ENCODE results near the gene ZCCHC17.

- TF ChIP-seq CTCF (IDR thresholded peaks at IDR 0.05) = no peak
- TF ChIP-seq POLR2A (IDR thresholded peaks at IDR 0.05) = no peak
Observed at GRCh38 chr1:31405578-31406245, 108.9 kb downstream of the ZCCHC17 start.

Data from testis (tissue), 2 donors.